Heart left ventricle (tissue), 16 donors: ENCODE measurements around the gene CCDC192. TPM values are rescaled to one million over a fixed set of nuclear protein-coding genes. Genes with fewer than 3 reads are reported as not detected.

Source experiments
- ATAC-seq, 4 donors: fragments of 200-7000 bp; cut with Tn5 transposase; one replicate each; pipeline ENCODE4 v1.9.1; 2020 to 2022; ENCODE audit warnings: moderate library complexity in 4 of 4, mild to moderate bottlenecking in 3 of 4, moderate number of reproducible peaks in 1 of 4
- DNase-seq, 5 donors: peaks; one replicate each; pipeline ENCODE4 v3.0.0-alpha.2; 2020
- H3K27ac ChIP-seq, 12 donors: fragments of 200-600 bp; sonication (generic) in 4 of 12; one replicate each; pipeline versions ENCODE4 v1.5.0 to v1.8.0; 2016 to 2022; ENCODE audit warnings: mild to moderate bottlenecking in 2 of 12
- H3K27me3 ChIP-seq, 9 donors: fragments of 200-600 bp; sonication (generic) in 2 of 9; one replicate each; pipeline versions ENCODE4 v1.5.1 to v1.8.0; 2016 to 2022; ENCODE audit warnings: mild to moderate bottlenecking in 3 of 9
- H3K36me3 ChIP-seq, 9 donors: fragments of 200-600 bp; sonication (generic) in 2 of 9; one replicate each; pipeline versions ENCODE4 v1.5.0 to v1.8.0; 2018 to 2022; ENCODE audit warnings: mild to moderate bottlenecking in 2 of 9
- H3K4me1 ChIP-seq, 12 donors: fragments of 200-600 bp; sonication (generic) in 4 of 12; one replicate each; pipeline versions ENCODE4 v1.5.0 to v1.8.0; 2016 to 2022; ENCODE audit warnings: mild to moderate bottlenecking in 3 of 12
- H3K4me3 ChIP-seq, 12 donors: fragments of 200-600 bp; sonication (generic) in 4 of 12; one replicate each; pipeline versions ENCODE4 v1.5.0 to v1.8.0; 2017 to 2022; ENCODE audit warnings: mild to moderate bottlenecking in 9 of 12, moderate library complexity in 4 of 12
- H3K9me3 ChIP-seq, 12 donors: fragments of 200-600 bp; sonication (generic) in 4 of 12; one replicate each; pipeline versions ENCODE4 v1.5.0 to v1.8.0; 2016 to 2022; ENCODE audit warnings: mild to moderate bottlenecking in 1 of 12
- POLR2A ChIP-seq, 2 donors: fragments of 450-650 bp; IDR thresholded peaks; one replicate each; pipeline ENCODE4 v1.6.1; 2017; ENCODE audit warnings: antibody characterized with exemption in 2 of 2, mild to moderate bottlenecking in 2 of 2, moderate library complexity in 2 of 2
- WGBS, 4 donors: extraction: QIAGEN DNeasy Blood & Tissue Kit in 2 of 4; methylation state at CpG; one replicate each; pipeline versions ENCODE4 v1.1.5 to v1.1.7; 2013 to 2018; 5-methylcytosine and 5-hydroxymethylcytosine counted together
- intact Hi-C, 10 donors: fragments of 100-400 bp; cut with DNase I; formaldehyde crosslinking; loops; one replicate each; pipeline versions ENCODE4 v1.11.1 to v1.14.2; 2022
- polyA plus RNA-seq, 2 donors: library from polyadenylated mRNA; stranded (reverse); fragments of 200-250 nt; gene quantifications; one replicate each; pipeline ENCODE4 v1.2.3, GENCODE V29; 2013
- total RNA-seq, 9 donors: library from RNA; depleted of rRNA in 2 of 9; stranded (reverse); fragments of >200 nt in 2 of 9; fragmentation: NEBNext Ultra II Directional in 3 of 9; extraction: Animal tissue kit (Norgen Biotek cat#: 25700) in 3 of 9; gene quantifications; one replicate each; pipeline versions ENCODE4 v1.1.0 to v1.2.4, GENCODE V29; 2016 to 2023
- TF ChIP-seq, protein P1 (sequence below), 12 donors: fragments of 200-600 bp; sonication (generic) in 4 of 12; IDR thresholded peaks; one replicate each; pipeline versions ENCODE4 v1.5.0 to v1.8.0; 2018 to 2022; ENCODE audit warnings: antibody characterized with exemption in 12 of 12, mild to moderate bottlenecking in 5 of 12
- donor health status: ischemic (EF 13 %, LVEDD 7.1; RV severe dilation, severe dysfunction).
- donor health status: healthy with polysubstance abuse.
- donor health status: DM: no; HTN: yes; CAD: no.
- donor health status: DM: no; HTN: no; CAD: no.
- donor health status: ischemic (EF 25% LVEDD 6.9; RV normal size, moderate dysfunction).
- donor health status: ischemic (EF 25% LVEDD 5.7; RV mildly dilated, moderate dysfunction).
- donor health status: healthy.
- donor health status: DM: yes; HTN: yes; CAD: no.
- donor health status: ischemic (EF 35%, LVEDD 5.7; RV mildly dilated, moderate dysfunction).
- donor health status: nonischemic (EF 11% LVEDD 7.7; RV severe dilation, severe dysfunction).
- donor health status: DM: yes; HTN: yes; CAD: no.
- donor health status: PGD.
- donor health status: ischemic (EF 29% LVEDD 5.4; RV normal size, mild dysfunction).
- donor health status: nonischemic (EF 23%, LVEDD 6.1; RV moderate dilation, normal function).

CCDC192 gene
- total and polyA plus RNA-seq, 11 donors: 0.07 to 1.3 (median 0.42) TPM; not detected in 8

DNA sequence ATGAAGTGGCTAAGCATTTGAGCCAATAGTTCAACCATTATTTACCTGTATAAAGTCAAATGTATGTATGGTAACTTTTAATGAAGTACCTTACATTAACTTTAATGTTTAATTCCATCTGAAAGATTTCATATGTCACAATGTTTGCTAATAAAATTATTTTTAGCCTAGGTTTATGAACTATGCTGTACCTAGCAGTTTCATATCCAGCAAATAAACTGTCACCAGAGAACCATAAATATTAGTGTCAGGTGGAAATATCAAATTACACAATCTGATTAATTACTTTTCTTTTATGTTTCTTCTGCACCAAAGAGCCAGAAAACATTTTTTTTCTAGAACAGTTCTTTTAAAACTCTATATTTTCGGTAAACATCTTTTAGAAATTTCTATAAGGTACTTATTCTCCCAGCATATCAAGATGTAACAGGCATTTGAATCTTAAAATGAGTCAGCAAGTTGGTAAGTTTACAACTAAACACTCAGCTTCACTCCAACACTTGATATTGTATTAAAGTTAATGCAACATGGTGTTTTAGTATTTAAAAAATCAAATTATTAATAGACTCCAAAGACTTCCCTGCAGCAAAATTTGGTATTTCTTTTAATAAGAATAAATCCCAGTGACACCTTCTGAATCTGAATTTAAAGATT, 8.5 kb upstream of the CCDC192 start:
- DNase-seq (no peak), ATAC-seq (no peak)
- Histone ChIP-seq H3K27me3 (no peaks in the 10 kb centered on the region), H3K4me1 (peaks cover 0 to 5% (median 0%) of the 10 kb centered on the region in 12 donors), H3K36me3 (no peaks in the 10 kb centered on the region), H3K27ac (no peak overlapping the region), H3K9me3 (no peaks in the 10 kb centered on the region), H3K4me3 (no peak overlapping the region)
- 95 to 97% (median 96%) methylated on average over 1 of the region's 1 CpG for WGBS, 4 donors
- TF ChIP-seq, protein P1, sequence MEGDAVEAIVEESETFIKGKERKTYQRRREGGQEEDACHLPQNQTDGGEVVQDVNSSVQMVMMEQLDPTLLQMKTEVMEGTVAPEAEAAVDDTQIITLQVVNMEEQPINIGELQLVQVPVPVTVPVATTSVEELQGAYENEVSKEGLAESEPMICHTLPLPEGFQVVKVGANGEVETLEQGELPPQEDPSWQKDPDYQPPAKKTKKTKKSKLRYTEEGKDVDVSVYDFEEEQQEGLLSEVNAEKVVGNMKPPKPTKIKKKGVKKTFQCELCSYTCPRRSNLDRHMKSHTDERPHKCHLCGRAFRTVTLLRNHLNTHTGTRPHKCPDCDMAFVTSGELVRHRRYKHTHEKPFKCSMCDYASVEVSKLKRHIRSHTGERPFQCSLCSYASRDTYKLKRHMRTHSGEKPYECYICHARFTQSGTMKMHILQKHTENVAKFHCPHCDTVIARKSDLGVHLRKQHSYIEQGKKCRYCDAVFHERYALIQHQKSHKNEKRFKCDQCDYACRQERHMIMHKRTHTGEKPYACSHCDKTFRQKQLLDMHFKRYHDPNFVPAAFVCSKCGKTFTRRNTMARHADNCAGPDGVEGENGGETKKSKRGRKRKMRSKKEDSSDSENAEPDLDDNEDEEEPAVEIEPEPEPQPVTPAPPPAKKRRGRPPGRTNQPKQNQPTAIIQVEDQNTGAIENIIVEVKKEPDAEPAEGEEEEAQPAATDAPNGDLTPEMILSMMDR (IDR thresholded peaks at IDR 0.05): no peak
- no peak for TF ChIP-seq POLR2A (IDR thresholded peaks at IDR 0.05)
- intact Hi-C loops: no loop called here

DNA sequence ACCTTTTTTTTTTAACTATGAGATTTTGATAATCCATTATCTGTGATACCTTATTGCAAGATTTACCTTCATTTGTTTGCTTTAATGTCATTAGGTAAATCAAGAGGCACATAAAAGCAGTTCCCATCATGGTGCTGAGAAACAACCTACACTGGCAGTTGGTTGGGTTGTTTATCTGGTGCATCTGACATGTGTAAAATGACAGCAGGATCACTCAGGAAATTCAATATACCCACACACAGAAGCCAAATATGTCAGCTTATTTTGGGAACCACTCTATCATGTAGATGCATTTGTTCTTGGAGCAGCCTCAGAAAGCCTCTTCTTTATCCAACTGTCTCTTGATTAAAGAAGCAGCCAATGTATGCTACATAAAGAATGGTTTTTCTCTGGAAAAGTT, 7.8 kb upstream of the CCDC192 start:
- DNase-seq (no peak), ATAC-seq (no peak)
- TF ChIP-seq, protein P1 (IDR thresholded peaks at IDR 0.05): no peak
- no peak for TF ChIP-seq POLR2A (IDR thresholded peaks at IDR 0.05)
- Histone ChIP-seq H3K4me3 (no peak overlapping the region), H3K9me3 (no peaks in the 10 kb centered on the region), H3K27me3 (no peaks in the 10 kb centered on the region), H3K27ac (no peak overlapping the region), H3K36me3 (no peaks in the 10 kb centered on the region), H3K4me1 (peaks cover 0 to 5% (median 0%) of the 10 kb centered on the region in 12 donors)
- intact Hi-C loops: no loop called here

DNA sequence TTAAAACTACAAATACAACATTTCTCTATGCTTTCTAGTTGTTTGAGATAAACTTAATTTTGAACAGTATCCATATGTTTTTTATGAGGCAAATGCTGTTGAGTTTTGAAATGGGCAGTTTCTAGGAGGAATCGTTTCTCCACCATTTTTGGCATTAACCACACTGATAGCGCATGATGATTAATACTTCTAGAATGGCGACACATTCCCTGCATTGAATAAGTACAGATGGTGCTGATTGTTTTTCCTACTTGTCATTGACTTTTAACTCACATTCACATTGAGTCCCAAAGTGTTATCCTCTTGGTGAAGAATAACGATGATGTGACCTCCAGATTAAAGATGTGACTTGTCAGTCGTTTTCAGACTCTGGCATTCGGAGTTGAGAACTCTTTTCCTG, 6.5 kb upstream of the CCDC192 start:
- DNase-seq: no peak
- H3K27me3 ChIP-seq: no peaks in the 10 kb centered on the region
- H3K36me3 ChIP-seq: no peaks in the 10 kb centered on the region
- H3K4me1 ChIP-seq: peaks cover 0 to 5% (median 0%) of the 10 kb centered on the region in 12 donors
- ATAC-seq: no peak
- WGBS, 4 donors: 67 to 77% (median 72%) methylated on average over 6 of the region's 6 CpGs
- H3K27ac ChIP-seq: no peak overlapping the region
- intact Hi-C loops: no loop called here
- H3K4me3 ChIP-seq: no peak overlapping the region
- no peak for TF ChIP-seq POLR2A (IDR thresholded peaks at IDR 0.05)
- TF ChIP-seq, protein P1 (IDR thresholded peaks at IDR 0.05): no peak
- no peaks in the 10 kb centered on the region for H3K9me3 ChIP-seq

DNA sequence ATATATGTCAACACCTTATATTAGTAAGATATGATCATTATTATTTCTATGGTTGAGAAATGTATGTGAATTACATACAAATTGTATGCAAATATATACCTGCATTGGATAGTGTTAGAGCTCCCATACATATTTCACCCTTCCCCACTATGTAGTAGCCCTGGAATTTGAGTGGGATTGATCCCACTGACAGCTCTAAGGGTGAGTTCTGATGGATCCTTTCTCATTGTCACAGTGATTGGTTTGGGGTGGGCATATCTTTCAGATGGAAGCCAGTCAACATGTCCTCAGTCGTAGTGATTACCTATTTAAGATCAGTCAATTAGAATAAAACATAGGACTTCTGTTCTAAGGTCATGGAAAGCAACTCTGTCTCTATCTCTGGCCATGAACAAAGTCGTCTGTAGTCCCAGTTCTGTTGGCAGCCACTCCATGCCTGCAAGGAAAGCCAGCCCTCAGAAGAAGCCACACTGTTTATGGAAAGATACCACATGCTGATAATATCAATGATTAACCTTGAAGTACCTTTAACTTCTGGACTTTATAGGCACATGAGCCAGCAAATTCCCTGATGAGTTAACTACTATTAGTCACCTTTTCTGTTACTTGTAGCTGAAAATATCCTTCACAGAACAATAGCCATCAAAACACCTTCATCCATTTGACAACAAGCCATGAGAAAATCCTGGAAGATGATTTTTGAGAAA, 5.1 kb upstream of the CCDC192 start:
- 39 to 48% (median 41%) methylated on average over 2 of the region's 2 CpGs for WGBS, 4 donors
- no peaks in the 10 kb centered on the region for H3K27me3 ChIP-seq
- intact Hi-C loops: no loop called here

More for the DNA sequence above, 5.1 kb upstream of the CCDC192 start:
- no peak overlapping the region for H3K27ac ChIP-seq
- H3K4me1 ChIP-seq: peaks cover 0 to 9% (median 0%) of the 10 kb centered on the region in 12 donors
- H3K4me3 ChIP-seq: no peak overlapping the region
- ATAC-seq (peak in 1 of 4 donors; percentile 36), DNase-seq (no peak)
- no peaks in the 10 kb centered on the region for H3K36me3 ChIP-seq
- TF ChIP-seq POLR2A (IDR thresholded peaks at IDR 0.05): no peak
- TF ChIP-seq, protein P1 (IDR thresholded peaks at IDR 0.05): no peak
- H3K9me3 ChIP-seq: no peaks in the 10 kb centered on the region
